Prostate gland (tissue), 2 donors: ENCODE measurements around the gene NIT2.

Experiments used
- CTCF ChIP-seq, 4 experiments: fragments of 200-600 bp in 2 of 4; fragments of 450-650 bp in 2 of 4; sonication (generic) in 2 of 4; IDR thresholded peaks; 1 replicate in 3 of 4; 2 replicates in 1 of 4; pipeline ENCODE4 v1.5.1; 2016 to 2019; ENCODE audit warnings: antibody characterized with exemption in 4 of 4, mild to moderate bottlenecking in 2 of 4, moderate library complexity in 2 of 4
- POLR2A ChIP-seq: fragments of 450-650 bp; IDR thresholded peaks from one replicate; pipeline ENCODE4 v1.6.1; 2016; ENCODE audit warnings: antibody characterized with exemption, mild to moderate bottlenecking
- POLR2AphosphoS5 ChIP-seq: sonication (generic); formaldehyde crosslinking; IDR thresholded peaks from one replicate; pipeline ENCODE4 v1.6.1; 2017; ENCODE audit warnings: antibody characterized with exemption

GRCh38 chr3:100316641-100317069, 17.9 kb upstream of the NIT2 start:
- peak in 3 of 4 experiments; percentile 58 to 70 (median 63) for TF ChIP-seq CTCF (IDR thresholded peaks at IDR 0.05)
- TF ChIP-seq POLR2A: no peak
- no peak for TF ChIP-seq POLR2AphosphoS5
